ENCODE data around the gene DLG2.

Gene DLG2

DNA sequence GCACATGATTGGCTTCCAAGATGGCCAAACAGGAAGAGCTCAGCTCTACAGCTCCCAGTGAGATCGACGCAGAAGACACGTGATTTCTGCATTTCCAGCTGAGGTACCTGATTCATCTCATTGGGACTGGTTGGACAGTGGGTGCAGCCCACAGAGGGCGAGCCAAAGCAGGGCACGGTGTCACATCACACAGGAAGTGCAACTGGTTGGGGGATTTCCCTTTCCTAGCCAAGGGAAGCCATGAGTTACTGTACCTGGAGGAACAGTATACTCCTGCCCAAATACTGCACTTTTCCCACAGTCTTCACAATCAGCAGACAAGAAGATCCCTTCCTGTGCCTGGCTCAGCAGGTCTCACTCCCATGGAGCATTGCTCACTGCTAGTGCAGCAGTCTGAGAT is 131.2 kb downstream of the DLG2 start:
- Mint-ChIP-seq H3K27me3 (ENCODE audit: low read depth) (no peaks in the 10 kb centered on the region), H3K4me1 (ENCODE audit: low read depth) (no peaks in the 10 kb centered on the region), H3K9me3 (peaks cover 3% of the 10 kb centered on the region), H3K27ac (no peak overlapping the region), H3K36me3 (ENCODE audit: low read depth) (no peaks in the 10 kb centered on the region), H3K4me3 (no peak overlapping the region)
- no peak for DNase-seq (ENCODE audit: low spot score)

DNA sequence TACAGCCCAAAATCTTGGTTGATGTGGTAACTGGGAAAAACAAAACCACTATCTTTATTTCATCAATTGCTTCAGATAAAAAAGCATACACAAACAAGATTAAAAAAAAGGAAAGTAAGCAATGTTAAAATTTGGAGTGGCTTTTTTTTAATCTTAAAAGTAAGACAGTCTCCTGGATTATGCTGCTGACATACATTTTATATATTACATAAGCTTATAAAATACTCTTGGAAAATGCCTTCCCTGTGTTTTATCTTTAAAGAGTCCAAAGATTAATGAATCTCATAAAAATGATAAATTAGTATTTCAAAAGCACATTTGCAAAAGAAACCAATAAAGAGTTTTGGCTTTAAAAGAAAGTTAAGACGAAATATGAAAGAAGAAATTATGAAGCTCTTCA is 132.7 kb downstream of the DLG2 start:
- Mint-ChIP-seq H3K27ac (no peak overlapping the region), H3K27me3 (ENCODE audit: low read depth) (no peaks in the 10 kb centered on the region), H3K36me3 (ENCODE audit: low read depth) (no peaks in the 10 kb centered on the region), H3K4me3 (no peak overlapping the region), H3K9me3 (no peaks in the 10 kb centered on the region), H3K4me1 (ENCODE audit: low read depth) (no peaks in the 10 kb centered on the region)
- no peak for DNase-seq (ENCODE audit: low spot score)

GRCh38 chr11:85485902-85486301 is 141.2 kb downstream of the DLG2 start:
- H3K9me3 Mint-ChIP-seq = peaks cover 33% of the 10 kb centered on the region
- H3K36me3 Mint-ChIP-seq (ENCODE audit: low read depth) = no peaks in the 10 kb centered on the region
- H3K27me3 Mint-ChIP-seq (ENCODE audit: low read depth) = no peaks in the 10 kb centered on the region
- DNase-seq (ENCODE audit: low spot score) = no peak
- no peaks in the 10 kb centered on the region for H3K4me1 Mint-ChIP-seq (ENCODE audit: low read depth)
- no peak overlapping the region for H3K4me3 Mint-ChIP-seq
- H3K27ac Mint-ChIP-seq = no peak overlapping the region

DNA sequence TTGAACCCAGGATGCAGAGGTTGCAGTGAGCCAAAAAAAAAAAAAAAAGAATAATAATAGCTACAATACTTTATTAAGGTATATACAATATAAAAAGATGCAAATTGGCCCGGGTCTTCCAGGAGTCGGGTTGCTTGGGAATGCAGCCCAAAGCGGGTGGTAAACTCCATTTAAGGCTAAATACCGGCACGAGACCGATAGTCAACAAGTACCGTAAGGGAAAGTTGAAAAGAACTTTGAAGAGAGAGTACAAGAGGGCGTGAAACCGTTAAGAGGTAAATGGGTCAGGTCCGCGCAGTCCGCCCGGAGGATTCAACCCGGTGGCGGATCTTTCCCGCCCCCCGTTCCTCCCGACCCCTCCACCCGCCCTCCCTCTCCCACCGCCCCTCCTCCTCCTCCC is 143.3 kb downstream of the DLG2 start:
- Mint-ChIP-seq H3K4me3 (no peak overlapping the region), H3K36me3 (ENCODE audit: low read depth) (no peaks in the 10 kb centered on the region), H3K4me1 (ENCODE audit: low read depth) (no peaks in the 10 kb centered on the region), H3K9me3 (peaks cover 30% of the 10 kb centered on the region), H3K27ac (no peak overlapping the region), H3K27me3 (ENCODE audit: low read depth) (no peaks in the 10 kb centered on the region)
- DNase-seq (ENCODE audit: low spot score) = no peak

GRCh38 chr11:85481862-85482261 is 145.3 kb downstream of the DLG2 start:
- peaks cover 24% of the 10 kb centered on the region for H3K9me3 Mint-ChIP-seq
- H3K4me3 Mint-ChIP-seq = no peak overlapping the region
- no peaks in the 10 kb centered on the region for H3K27me3 Mint-ChIP-seq (ENCODE audit: low read depth)
- no peak for DNase-seq (ENCODE audit: low spot score)
- H3K4me1 Mint-ChIP-seq (ENCODE audit: low read depth) = no peaks in the 10 kb centered on the region
- H3K27ac Mint-ChIP-seq = no peak overlapping the region
- H3K36me3 Mint-ChIP-seq (ENCODE audit: low read depth) = no peaks in the 10 kb centered on the region

- Mint-ChIP-seq H3K27ac (no peak overlapping the region), H3K27me3 (ENCODE audit: low read depth) (no peaks in the 10 kb centered on the region), H3K4me3 (no peak overlapping the region), H3K36me3 (ENCODE audit: low read depth) (no peaks in the 10 kb centered on the region), H3K4me1 (ENCODE audit: low read depth) (no peaks in the 10 kb centered on the region), H3K9me3 (peaks cover 8% of the 10 kb centered on the region)
- DNase-seq (ENCODE audit: low spot score) = no peak
These were observed 151.3 kb downstream of the DLG2 start for GRCh38 chr11:85475660-85476517.

DNA sequence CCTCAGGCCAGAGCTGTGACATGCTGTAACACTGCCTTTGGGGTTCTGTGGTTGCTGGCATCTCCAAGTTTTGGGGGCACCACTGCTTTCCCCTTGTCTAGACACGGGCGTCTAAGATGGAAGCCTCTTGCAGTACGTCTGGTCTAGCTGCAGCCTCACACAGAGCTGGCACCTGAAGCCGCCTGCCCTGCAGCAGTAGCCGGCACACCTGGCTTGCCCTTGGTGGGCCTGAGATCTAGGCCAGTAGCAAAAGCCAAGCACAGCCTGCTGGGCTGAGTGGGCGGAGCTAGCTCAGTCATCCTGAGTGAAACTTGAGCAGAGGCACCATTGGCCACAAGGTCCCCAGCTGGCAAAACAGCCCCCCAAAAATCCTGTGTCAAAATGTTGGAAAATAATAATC is 154.2 kb downstream of the DLG2 start:
- Mint-ChIP-seq H3K4me3 (no peak overlapping the region), H3K27ac (no peak overlapping the region), H3K36me3 (ENCODE audit: low read depth) (no peaks in the 10 kb centered on the region), H3K9me3 (peaks cover 17% of the 10 kb centered on the region), H3K4me1 (ENCODE audit: low read depth) (no peaks in the 10 kb centered on the region), H3K27me3 (ENCODE audit: low read depth) (no peaks in the 10 kb centered on the region)
- no peak for DNase-seq (ENCODE audit: low spot score)

- Mint-ChIP-seq H3K27me3 (ENCODE audit: low read depth) (no peaks in the 10 kb centered on the region), H3K4me3 (no peak overlapping the region), H3K27ac (no peak overlapping the region)
These were observed 162.9 kb downstream of the DLG2 start for GRCh38 chr11:85464283-85464682.

GRCh38 chr11:85459304-85459703 is 167.8 kb downstream of the DLG2 start:
- DNase-seq (ENCODE audit: low spot score) = no peak
- no peaks in the 10 kb centered on the region for H3K4me1 Mint-ChIP-seq (ENCODE audit: low read depth)
- H3K36me3 Mint-ChIP-seq (ENCODE audit: low read depth) = no peaks in the 10 kb centered on the region
- no peak overlapping the region for H3K27ac Mint-ChIP-seq
- no peaks in the 10 kb centered on the region for H3K27me3 Mint-ChIP-seq (ENCODE audit: low read depth)
- H3K4me3 Mint-ChIP-seq = no peak overlapping the region
- H3K9me3 Mint-ChIP-seq = peaks cover 51% of the 10 kb centered on the region

More at GRCh38 chr11:85464283-85464682, 162.9 kb downstream of the DLG2 start:
- Mint-ChIP-seq H3K4me1 (ENCODE audit: low read depth) (no peaks in the 10 kb centered on the region), H3K9me3 (peaks cover 32% of the 10 kb centered on the region), H3K36me3 (ENCODE audit: low read depth) (no peaks in the 10 kb centered on the region)
- no peak for DNase-seq (ENCODE audit: low spot score)

DNA sequence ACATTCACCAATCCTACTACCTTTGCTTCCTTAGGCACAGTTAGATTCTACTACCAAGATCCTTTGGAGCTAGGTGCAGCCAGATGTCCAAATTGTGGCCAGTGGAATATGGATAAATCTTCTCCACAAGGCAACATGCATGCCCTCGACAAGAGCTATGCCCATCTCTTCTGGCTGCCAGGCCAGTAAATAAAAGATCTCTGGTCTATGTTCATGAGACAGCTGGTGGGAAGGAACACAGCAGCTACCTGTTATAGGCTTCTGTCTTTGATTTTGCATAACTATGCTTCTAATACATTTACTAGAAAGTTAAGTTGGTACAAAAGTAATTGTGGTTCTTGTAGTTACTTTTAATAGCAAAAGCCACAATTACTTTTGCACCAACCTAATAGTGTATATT is 182.7 kb downstream of the DLG2 start:
- Mint-ChIP-seq H3K9me3 (peaks cover 21% of the 10 kb centered on the region), H3K27me3 (ENCODE audit: low read depth) (no peaks in the 10 kb centered on the region), H3K4me1 (ENCODE audit: low read depth) (no peaks in the 10 kb centered on the region), H3K27ac (no peak overlapping the region), H3K36me3 (ENCODE audit: low read depth) (no peaks in the 10 kb centered on the region), H3K4me3 (no peak overlapping the region)
- DNase-seq (ENCODE audit: low spot score) = no peak

GRCh38 chr11:85440273-85440672 is 186.9 kb downstream of the DLG2 start:
- no peaks in the 10 kb centered on the region for H3K4me1 Mint-ChIP-seq (ENCODE audit: low read depth)
- no peaks in the 10 kb centered on the region for H3K36me3 Mint-ChIP-seq (ENCODE audit: low read depth)
- H3K27me3 Mint-ChIP-seq (ENCODE audit: low read depth) = no peaks in the 10 kb centered on the region
- DNase-seq (ENCODE audit: low spot score) = no peak
- no peak overlapping the region for H3K27ac Mint-ChIP-seq
- H3K4me3 Mint-ChIP-seq = no peak overlapping the region
- H3K9me3 Mint-ChIP-seq = peaks cover 28% of the 10 kb centered on the region

GRCh38 chr11:85438328-85438727 is 188.8 kb downstream of the DLG2 start:
- no peaks in the 10 kb centered on the region for H3K27me3 Mint-ChIP-seq (ENCODE audit: low read depth)
- DNase-seq (ENCODE audit: low spot score) = no peak
- H3K27ac Mint-ChIP-seq = no peak overlapping the region
- H3K4me1 Mint-ChIP-seq (ENCODE audit: low read depth) = no peaks in the 10 kb centered on the region
- H3K4me3 Mint-ChIP-seq = no peak overlapping the region
- H3K9me3 Mint-ChIP-seq = peaks cover 45% of the 10 kb centered on the region
- no peaks in the 10 kb centered on the region for H3K36me3 Mint-ChIP-seq (ENCODE audit: low read depth)

GRCh38 chr11:85431319-85431718 is 195.8 kb downstream of the DLG2 start:
- no peaks in the 10 kb centered on the region for H3K4me1 Mint-ChIP-seq (ENCODE audit: low read depth)
- H3K9me3 Mint-ChIP-seq = peaks cover 49% of the 10 kb centered on the region
- no peak overlapping the region for H3K27ac Mint-ChIP-seq
- no peak for DNase-seq (ENCODE audit: low spot score)
- no peaks in the 10 kb centered on the region for H3K27me3 Mint-ChIP-seq (ENCODE audit: low read depth)
- no peak overlapping the region for H3K4me3 Mint-ChIP-seq
- H3K36me3 Mint-ChIP-seq (ENCODE audit: low read depth) = no peaks in the 10 kb centered on the region

DNA sequence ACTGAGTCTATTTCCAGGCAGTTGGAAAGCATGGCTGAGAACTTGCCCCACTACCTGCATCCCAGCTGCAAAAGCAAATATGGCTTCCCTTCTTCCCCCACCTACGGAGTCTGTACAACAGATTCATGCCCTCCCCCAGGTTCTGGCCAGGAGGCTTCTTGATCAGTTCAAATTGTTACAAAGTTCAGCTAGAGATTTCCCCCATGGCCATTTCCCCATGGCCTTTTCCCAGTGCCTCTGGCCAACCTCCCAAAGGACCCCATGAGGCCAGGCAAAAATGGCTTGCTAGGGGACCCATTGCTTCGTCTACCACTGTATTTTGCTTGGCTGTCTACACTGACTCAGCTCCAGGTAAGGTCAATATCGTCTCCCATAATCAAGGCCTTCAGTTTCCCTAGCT is 203.3 kb downstream of the DLG2 start:
- H3K4me3 Mint-ChIP-seq = no peak overlapping the region
- H3K36me3 Mint-ChIP-seq (ENCODE audit: low read depth) = no peaks in the 10 kb centered on the region
- no peak for DNase-seq (ENCODE audit: low spot score)
- no peaks in the 10 kb centered on the region for H3K27me3 Mint-ChIP-seq (ENCODE audit: low read depth)
- H3K9me3 Mint-ChIP-seq = peaks cover 51% of the 10 kb centered on the region
- H3K4me1 Mint-ChIP-seq (ENCODE audit: low read depth) = no peaks in the 10 kb centered on the region
- no peak overlapping the region for H3K27ac Mint-ChIP-seq

- Mint-ChIP-seq H3K4me3 (no peak overlapping the region), H3K36me3 (ENCODE audit: low read depth) (no peaks in the 10 kb centered on the region), H3K9me3 (peaks cover 51% of the 10 kb centered on the region), H3K27me3 (ENCODE audit: low read depth) (no peaks in the 10 kb centered on the region), H3K4me1 (ENCODE audit: low read depth) (no peaks in the 10 kb centered on the region), H3K27ac (no peak overlapping the region)
- DNase-seq (ENCODE audit: low spot score) = no peak
These were observed 203.8 kb downstream of the DLG2 start for GRCh38 chr11:85423316-85423715.

Measured in T-helper 2 cell treated with Interferon-gamma antibody and Interleukin-4, amounts not matched to agents 5 μg/mL and 100 μg/mL, for 36 hours (primary cell).